GM18867 (cell line): Measurements from ENCODE around the gene ARHGEF37.
"Not testable (repeated sequence)": the region's sequence is repeated elsewhere in the genome, so short reads cannot be mapped to it uniquely, and the experiment has no call there.

Source experiments
- ATAC-seq: cut with Tn5 transposase; IDR thresholded peaks from one replicate; pipeline ENCODE4 v1.9.1; 2021; ENCODE audit warnings: mild to moderate bottlenecking, moderate library complexity; ENCODE audit not compliant: unreplicated experiment

The ARHGEF37 gene

GRCh38 chr5:149564542-149565140, 16.7 kb upstream of the ARHGEF37 start:
- peak; percentile 88 for ATAC-seq

GRCh38 chr5:149567226-149567625, 14.1 kb upstream of the ARHGEF37 start:
- ATAC-seq, result no peak

- ATAC-seq, result no peak
Measured at GRCh38 chr5:149572170-149572569, 9.1 kb upstream of the ARHGEF37 start.

- ATAC-seq, result no peak
Measured at GRCh38 chr5:149572576-149573231, 8.6 kb upstream of the ARHGEF37 start.

- no peak for ATAC-seq
Measured at GRCh38 chr5:149575131-149575530, 6.2 kb upstream of the ARHGEF37 start.

GRCh38 chr5:149576021-149576420, 5.3 kb upstream of the ARHGEF37 start:
- ATAC-seq, result no peak

- ATAC-seq, result no peak
Measured at GRCh38 chr5:149578896-149579295, 2.4 kb upstream of the ARHGEF37 start.

GRCh38 chr5:149580808-149581191, 498 bp upstream of the ARHGEF37 start:
- ATAC-seq, result no peak

GRCh38 chr5:149581931-149582768, 852 bp downstream of the ARHGEF37 start:
- no peak for ATAC-seq

- ATAC-seq, result no peak
Measured at GRCh38 chr5:149583394-149583793, 2.1 kb downstream of the ARHGEF37 start.

GRCh38 chr5:149584121-149584520, 2.8 kb downstream of the ARHGEF37 start:
- ATAC-seq, result no peak

GRCh38 chr5:149585910-149586309, 4.6 kb downstream of the ARHGEF37 start:
- no peak for ATAC-seq

- ATAC-seq, result peak; percentile 37
Measured at GRCh38 chr5:149586708-149587318, 5.5 kb downstream of the ARHGEF37 start.

GRCh38 chr5:149588936-149589335, 7.6 kb downstream of the ARHGEF37 start:
- no peak for ATAC-seq

GRCh38 chr5:149593370-149593769, 12.1 kb downstream of the ARHGEF37 start:
- ATAC-seq, result no peak

- ATAC-seq, result no peak
Measured at GRCh38 chr5:149594206-149594895, 13.1 kb downstream of the ARHGEF37 start.

- ATAC-seq, result not testable (repeated sequence)
Measured at GRCh38 chr5:149595105-149595504, 13.8 kb downstream of the ARHGEF37 start.

GRCh38 chr5:149596712-149597111, 15.4 kb downstream of the ARHGEF37 start:
- ATAC-seq, result no peak

GRCh38 chr5:149597618-149598017, 16.3 kb downstream of the ARHGEF37 start:
- ATAC-seq, result no peak

GRCh38 chr5:149598234-149598633, 16.9 kb downstream of the ARHGEF37 start:
- ATAC-seq, result not testable (repeated sequence)

GRCh38 chr5:149598966-149599365, 17.7 kb downstream of the ARHGEF37 start:
- no peak for ATAC-seq
